DMS53 treated with DMSO at 0.1 percent for 48 hours (cell line): ENCODE results near the gene SPSB2.

ENCODE experiments used
- DNase-seq: peaks from one replicate; lab custom pipeline; 2025; ENCODE audit not compliant: unreplicated experiment; lab: John Stamatoyannopoulos, UW

The SPSB2 gene

GRCh38 chr12:6821591-6822425 lies 51.3 kb downstream of the SPSB2 start, which contains the start of gene GPR162:
Gene GPR162 (plus strand): TSS chr12:6821821. CDS start chr12:6823899, 2,078 bp downstream.
- DNase-seq = peak; percentile 66
